HG02588 (cell line): ENCODE results near the gene RAD18.

Experiments used
- ATAC-seq: cut with Tn5 transposase; IDR thresholded peaks from one replicate; pipeline ENCODE4 v1.9.1; 2021; ENCODE audit warnings: mild to moderate bottlenecking, moderate library complexity; ENCODE audit not compliant: unreplicated experiment

The RAD18 gene

GRCh38 chr3:8963137-8963853 is at the start of gene RAD18:
TSS of gene RAD18 (minus strand) at chr3:8963472. CDS start at chr3:8963385, 87 bp downstream.
- peak; percentile 90 for ATAC-seq

GRCh38 chr3:9012521-9012920 is 49.2 kb upstream of the RAD18 start:
- ATAC-seq, result no peak

GRCh38 chr3:9009976-9010545 is 46.8 kb upstream of the RAD18 start:
- ATAC-seq, result no peak

- no peak for ATAC-seq
These were observed 45.4 kb upstream of the RAD18 start for GRCh38 chr3:9008550-9009255.

GRCh38 chr3:9007928-9008327 is 44.7 kb upstream of the RAD18 start:
- no peak for ATAC-seq

GRCh38 chr3:9007213-9007612 is 43.9 kb upstream of the RAD18 start:
- no peak for ATAC-seq

GRCh38 chr3:9000041-9000440 is 36.8 kb upstream of the RAD18 start:
- ATAC-seq, result no peak

GRCh38 chr3:8997151-8997550 is 33.9 kb upstream of the RAD18 start:
- no peak for ATAC-seq

GRCh38 chr3:8996681-8997121 is 33.4 kb upstream of the RAD18 start:
- no peak for ATAC-seq

- no peak for ATAC-seq
These were observed 32.9 kb upstream of the RAD18 start for GRCh38 chr3:8996216-8996615.

- no peak for ATAC-seq
These were observed 31.0 kb upstream of the RAD18 start for GRCh38 chr3:8994226-8994625.

GRCh38 chr3:8993331-8993730 is 30.1 kb upstream of the RAD18 start:
- ATAC-seq, result no peak

GRCh38 chr3:8992854-8993253 is 29.6 kb upstream of the RAD18 start:
- ATAC-seq, result no peak

GRCh38 chr3:8992199-8992598 is 28.9 kb upstream of the RAD18 start:
- no peak for ATAC-seq

GRCh38 chr3:8990266-8991215 is 27.3 kb upstream of the RAD18 start:
- no peak for ATAC-seq

- ATAC-seq, result no peak
These were observed 25.7 kb upstream of the RAD18 start for GRCh38 chr3:8988791-8989558.

- ATAC-seq, result no peak
These were observed 25.0 kb upstream of the RAD18 start for GRCh38 chr3:8988384-8988655.

GRCh38 chr3:8987645-8988383 is 24.5 kb upstream of the RAD18 start:
- ATAC-seq, result no peak

- no peak for ATAC-seq
These were observed 24.0 kb upstream of the RAD18 start for GRCh38 chr3:8987226-8987625.

GRCh38 chr3:8986741-8987140 is 23.5 kb upstream of the RAD18 start:
- no peak for ATAC-seq
